Glutamatergic neuron (in vitro differentiated cells): ENCODE results near the gene DBI. TPM values are rescaled to one million over a fixed set of nuclear protein-coding genes. Genes with fewer than 3 reads are reported as not detected.
"Not testable (repeated sequence)": the region's sequence is repeated elsewhere in the genome, so short reads cannot be mapped to it uniquely, and the experiment has no call there.

Source experiments
- DNase-seq: peaks from one replicate; pipeline ENCODE4 v3.0.0; 2022
- H3K27ac Mint-ChIP-seq: one replicate; pipeline ENCODE4 v1.8.0; 2020; ENCODE audit warnings: mild to moderate bottlenecking, mixed read lengths, inconsistent platforms; ENCODE audit not compliant: unreplicated experiment
- H3K27me3 Mint-ChIP-seq: one replicate; pipeline ENCODE4 v1.8.0; 2020; ENCODE audit warnings: mild to moderate bottlenecking, moderate library complexity, mixed read lengths, inconsistent platforms; ENCODE audit not compliant: unreplicated experiment
- H3K36me3 Mint-ChIP-seq: one replicate; pipeline ENCODE4 v1.8.0; 2020; ENCODE audit warnings: mild to moderate bottlenecking, mixed read lengths, inconsistent platforms; ENCODE audit not compliant: unreplicated experiment
- H3K4me1 Mint-ChIP-seq: one replicate; pipeline ENCODE4 v1.8.0; 2020; ENCODE audit warnings: mild to moderate bottlenecking, low read depth, mixed read lengths, inconsistent platforms; ENCODE audit not compliant: unreplicated experiment
- H3K4me3 Mint-ChIP-seq: one replicate; pipeline ENCODE4 v1.8.0; 2020; ENCODE audit warnings: mild to moderate bottlenecking, mixed read lengths, inconsistent platforms; ENCODE audit not compliant: unreplicated experiment
- H3K9me3 Mint-ChIP-seq: one replicate; pipeline ENCODE4 v1.8.0; 2020; ENCODE audit warnings: mild to moderate bottlenecking, moderate library complexity, mixed read lengths, inconsistent platforms; ENCODE audit not compliant: unreplicated experiment
- CTCF ChIP-seq: fragments of 200-600 bp; sonication (generic); IDR thresholded peaks from one replicate; pipeline ENCODE4 v1.5.0; 2021; ENCODE audit not compliant: partially characterized antibody, unreplicated experiment
- total RNA-seq: library from RNA; stranded (reverse); fragmentation: NEBNext Ultra II Directional; extraction: Animal tissue kit (Norgen Biotek cat#: 25700); gene quantifications from one replicate; pipeline ENCODE4 v1.2.1, GENCODE V29; 2021; ENCODE audit not compliant: unreplicated experiment

The DBI gene
- total RNA-seq, 1 donor from 2014 or later: 134 TPM

- peaks cover 2% of the 10 kb centered on the region for H3K27me3 Mint-ChIP-seq
- no peaks in the 10 kb centered on the region for H3K36me3 Mint-ChIP-seq
- H3K4me3 Mint-ChIP-seq: no peak overlapping the region
- no peak for DNase-seq
- H3K27ac Mint-ChIP-seq: no peak overlapping the region
- TF ChIP-seq CTCF: no peak
- H3K9me3 Mint-ChIP-seq: no peaks in the 10 kb centered on the region
- H3K4me1 Mint-ChIP-seq: no peaks in the 10 kb centered on the region
Measured at GRCh38 chr2:119397196-119397595, 30.4 kb downstream of the DBI start.

DNA sequence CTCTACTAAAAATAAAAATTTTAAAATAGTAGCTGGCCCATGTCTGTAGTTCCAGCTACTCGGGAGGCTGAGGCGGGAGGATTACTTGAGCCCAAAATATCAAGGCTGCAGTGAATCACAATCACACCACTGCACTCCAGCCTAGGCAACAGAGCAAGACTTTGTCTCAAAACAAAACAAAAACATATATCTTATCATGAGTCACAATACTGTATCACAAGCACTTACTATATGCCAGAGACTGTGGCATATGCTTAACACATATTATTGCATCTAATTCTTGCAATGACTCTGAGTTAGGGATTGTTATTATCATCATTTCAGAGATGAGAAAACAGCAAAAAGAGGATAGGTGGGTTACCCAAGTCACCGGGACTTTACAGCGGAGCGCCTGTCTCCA is 35.3 kb downstream of the DBI start:
- no peak for DNase-seq
- Mint-ChIP-seq H3K27me3 (no peaks in the 10 kb centered on the region), H3K4me3 (no peak overlapping the region), H3K27ac (no peak overlapping the region), H3K36me3 (no peaks in the 10 kb centered on the region), H3K4me1 (no peaks in the 10 kb centered on the region), H3K9me3 (no peaks in the 10 kb centered on the region)
- no peak for TF ChIP-seq CTCF

DNA sequence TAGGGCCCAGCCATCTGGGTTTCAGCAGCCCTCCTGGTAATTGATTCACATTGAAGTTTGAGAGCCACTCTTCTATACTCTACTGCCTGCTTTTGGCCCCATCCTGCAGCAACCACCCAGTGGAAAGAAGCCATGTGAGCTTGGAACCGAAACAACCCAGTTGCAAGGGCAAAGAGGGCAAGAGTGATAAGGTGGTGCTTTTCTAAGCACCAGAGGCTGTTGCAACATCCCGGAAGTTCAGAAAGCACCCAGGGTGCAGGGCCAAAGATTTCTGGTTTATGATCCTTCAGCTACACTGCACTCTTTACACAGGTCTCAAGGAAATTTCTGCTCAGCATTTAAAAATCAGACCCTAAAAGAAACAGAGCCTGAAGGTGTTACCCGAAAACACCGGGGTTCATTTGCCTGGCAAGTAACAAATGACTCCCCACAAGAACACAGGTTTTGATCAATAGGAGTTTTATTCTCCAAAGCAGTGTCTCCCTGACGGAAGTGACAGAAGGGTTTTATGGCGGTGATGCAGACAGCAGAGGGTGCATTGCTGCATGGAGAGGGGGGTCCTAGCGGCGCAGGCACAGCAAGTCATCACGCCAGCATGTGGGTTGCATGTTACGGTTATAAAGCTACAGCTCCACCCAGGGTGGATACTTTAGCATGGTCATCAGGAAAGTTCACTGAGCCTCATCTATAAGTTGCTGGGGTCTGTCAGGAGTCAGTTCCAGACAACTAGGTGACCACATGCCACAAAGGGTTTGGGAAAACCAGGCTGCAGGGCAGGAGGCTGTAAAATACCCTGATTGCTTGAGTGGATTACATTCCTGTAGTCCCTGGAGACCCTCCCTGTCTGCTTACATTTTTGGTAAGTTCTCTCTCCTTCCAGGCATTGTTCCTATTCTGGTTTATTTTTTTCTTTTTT is 36.1 kb downstream of the DBI start:
- Mint-ChIP-seq H3K9me3 (no peaks in the 10 kb centered on the region), H3K27me3 (no peaks in the 10 kb centered on the region), H3K36me3 (no peaks in the 10 kb centered on the region), H3K27ac (no peak overlapping the region), H3K4me3 (no peak overlapping the region), H3K4me1 (peaks cover 2% of the 10 kb centered on the region)
- DNase-seq: no peak
- TF ChIP-seq CTCF: no peak

- H3K36me3 Mint-ChIP-seq, H3K4me3 Mint-ChIP-seq, H3K27me3 Mint-ChIP-seq, H3K27ac Mint-ChIP-seq, DNase-seq, H3K4me1 Mint-ChIP-seq, H3K9me3 Mint-ChIP-seq: not testable (repeated sequence)
Measured at GRCh38 chr2:119403618-119404017, 36.8 kb downstream of the DBI start.

DNA sequence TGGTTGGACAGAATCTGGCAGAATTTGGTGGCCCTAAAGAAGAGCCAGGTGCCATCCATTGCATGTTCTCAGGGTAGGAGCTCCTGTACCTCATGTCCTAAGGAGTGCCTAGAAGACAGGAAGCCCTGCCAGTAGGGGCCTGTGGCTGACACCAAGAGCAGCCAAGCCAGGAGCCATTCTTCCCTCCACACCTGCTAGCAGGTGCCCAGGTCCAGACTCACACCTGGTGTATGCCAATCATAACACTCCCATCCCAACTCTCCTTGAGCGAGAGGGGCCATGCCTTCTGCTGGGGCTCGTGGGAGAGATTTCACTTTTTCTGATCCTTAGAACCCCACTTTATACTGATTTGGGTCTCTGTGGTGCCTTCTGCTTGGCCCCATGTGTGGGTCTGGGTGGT is 38.4 kb downstream of the DBI start:
- Mint-ChIP-seq H3K4me3 (no peak overlapping the region), H3K4me1 (peaks cover 4% of the 10 kb centered on the region), H3K9me3 (no peaks in the 10 kb centered on the region), H3K36me3 (no peaks in the 10 kb centered on the region), H3K27me3 (no peaks in the 10 kb centered on the region), H3K27ac (no peak overlapping the region)
- TF ChIP-seq CTCF: no peak
- DNase-seq: no peak
